Activated naive CD4-positive, alpha-beta T cell treated with anti-CD3 and anti-CD28 coated beads, Interleukin-2, amount 50 U/mL, for 16 hours (primary cell): ENCODE results near the gene LMLN.
"Not testable (repeated sequence)": the region's sequence is repeated elsewhere in the genome, so short reads cannot be mapped to it uniquely, and the experiment has no call there.

ENCODE experiments used
- DNase-seq: peaks from one replicate; pipeline ENCODE4 v3.0.0-alpha.2; 2020

LMLN gene

DNA sequence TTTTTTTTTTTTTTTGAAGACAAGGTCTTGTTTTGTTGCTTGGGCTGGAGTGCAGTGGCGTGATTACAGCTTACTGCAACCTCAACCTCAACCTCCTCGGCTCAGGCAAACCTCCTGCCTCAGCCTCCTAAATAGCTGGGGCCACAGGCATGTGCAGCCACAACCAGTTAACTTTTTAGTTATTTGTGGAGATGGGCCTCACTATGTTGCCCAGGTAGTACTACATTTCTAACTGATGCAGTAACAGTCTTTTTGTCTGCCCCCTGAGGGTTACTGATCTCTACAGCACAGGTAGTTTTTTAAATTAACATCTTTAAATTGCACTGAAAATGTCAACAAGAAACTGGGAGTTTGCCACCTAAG lies 3.4 kb upstream of the LMLN start:
- DNase-seq = no peak

DNA sequence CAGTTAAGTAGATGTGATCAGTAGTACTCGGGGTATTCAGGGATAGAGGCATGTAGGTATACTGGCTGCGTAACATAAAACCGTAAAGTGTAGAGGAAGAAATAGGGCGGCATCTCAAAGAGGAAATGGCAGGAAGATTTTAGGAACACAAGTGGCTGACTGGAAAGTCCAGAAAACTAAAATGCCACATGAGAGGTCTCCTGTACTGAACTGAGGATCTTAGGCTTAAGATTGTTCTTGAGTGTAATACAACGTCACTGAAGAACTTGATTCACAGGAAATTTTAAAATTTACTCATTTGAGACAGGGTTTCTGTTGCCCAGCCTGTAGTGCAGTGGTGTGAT lies 2.3 kb upstream of the LMLN start:
- no peak for DNase-seq

DNA sequence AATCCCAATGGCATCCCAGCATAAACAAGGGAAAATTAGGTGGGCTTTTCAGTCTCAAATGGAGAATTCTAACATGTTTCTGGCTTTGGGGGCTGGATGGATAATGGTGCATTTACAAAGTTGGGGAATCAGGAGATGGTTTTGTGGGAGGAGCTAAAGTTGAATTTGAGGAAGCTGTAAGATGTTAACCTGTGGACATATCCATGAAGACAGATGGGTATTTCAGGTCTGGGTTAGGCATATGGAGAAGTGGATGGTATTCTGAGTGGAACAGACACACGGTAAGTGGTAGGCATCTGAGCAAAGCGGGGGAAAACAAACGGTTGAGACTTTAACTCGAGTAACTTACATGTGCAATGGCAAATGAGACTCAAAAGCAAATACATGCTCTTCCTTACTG lies 1.7 kb upstream of the LMLN start:
- DNase-seq = no peak

DNA sequence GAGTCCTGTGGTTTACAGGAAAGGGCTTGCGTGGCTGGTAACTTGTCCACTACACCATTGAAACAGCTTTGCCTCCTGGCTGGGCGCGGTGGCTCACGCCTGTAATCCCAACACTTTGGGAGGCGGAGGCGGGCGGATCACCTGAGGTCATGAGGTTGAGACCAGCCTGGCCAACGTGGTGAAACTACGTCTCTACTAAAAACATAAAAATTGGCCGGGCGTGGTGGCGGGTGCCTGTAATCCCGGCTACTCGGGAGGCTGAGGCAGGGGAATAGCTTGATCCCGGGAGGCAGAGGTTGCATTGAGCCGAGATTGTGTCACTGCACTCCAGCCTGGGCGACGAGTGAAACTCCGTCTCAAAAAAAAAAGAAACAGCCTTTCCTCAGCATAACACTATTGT lies 1.2 kb upstream of the LMLN start:
- not testable (repeated sequence) for DNase-seq

DNA sequence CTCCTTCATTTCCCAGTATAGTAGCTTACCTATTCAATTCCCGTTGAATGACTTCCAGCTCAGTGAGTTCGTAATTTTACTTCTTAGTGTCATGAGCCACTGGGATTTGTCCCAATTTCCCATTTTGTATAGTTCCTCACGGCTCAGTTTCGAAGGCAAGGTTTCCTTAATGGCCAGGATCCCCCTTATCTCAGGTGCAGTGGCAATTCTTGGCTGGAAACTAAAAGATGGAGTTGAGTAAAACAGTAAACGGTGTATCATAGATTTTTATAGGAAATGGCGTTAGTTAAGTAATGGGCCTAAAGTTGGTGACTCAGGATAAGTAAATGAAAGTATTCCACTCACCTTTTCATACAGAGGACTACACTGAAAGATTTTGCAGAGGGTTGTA lies 522 bp upstream of the LMLN start:
- no peak for DNase-seq

DNA sequence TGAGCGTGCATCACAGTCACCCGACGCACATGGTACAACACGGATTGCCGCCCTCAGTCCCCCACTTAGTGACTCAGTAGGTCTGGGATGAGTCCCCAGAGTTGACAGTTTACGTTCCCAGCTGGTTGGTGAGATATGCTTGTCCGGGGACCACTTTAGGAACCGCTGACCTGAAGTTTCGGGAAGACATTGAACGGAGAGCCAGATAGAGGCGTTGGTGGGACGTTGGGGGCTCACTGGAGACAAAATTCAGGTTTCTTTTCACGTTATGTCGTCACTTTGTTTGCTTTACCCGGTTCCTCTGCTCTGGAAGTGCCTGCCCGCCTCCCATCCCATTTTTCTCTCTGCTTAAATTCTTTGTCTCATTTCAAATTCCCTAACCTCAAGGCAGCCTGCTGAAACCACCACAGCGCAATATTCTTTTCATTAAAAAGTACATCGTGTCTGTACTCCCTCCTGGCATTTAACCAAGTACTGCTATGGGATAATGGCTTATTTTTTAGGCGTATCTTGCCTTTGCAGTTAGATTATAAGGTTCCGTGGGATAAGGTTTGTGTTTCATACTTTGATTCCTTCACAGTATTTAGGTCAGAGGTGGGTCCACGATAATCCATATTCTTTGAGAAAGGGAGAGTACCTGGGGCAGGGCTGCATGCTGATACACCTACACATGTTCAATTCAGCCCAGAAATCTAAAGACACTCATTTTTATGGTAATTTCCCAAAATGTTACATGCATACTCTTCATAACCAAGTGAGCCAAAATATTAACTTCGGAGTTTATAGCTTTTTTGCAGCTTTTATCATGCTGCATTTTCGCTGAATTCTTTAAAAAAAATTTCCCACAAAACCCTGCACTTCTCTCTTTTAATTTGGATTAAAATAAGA lies 921 bp downstream of the LMLN start:
- no peak for DNase-seq

DNA sequence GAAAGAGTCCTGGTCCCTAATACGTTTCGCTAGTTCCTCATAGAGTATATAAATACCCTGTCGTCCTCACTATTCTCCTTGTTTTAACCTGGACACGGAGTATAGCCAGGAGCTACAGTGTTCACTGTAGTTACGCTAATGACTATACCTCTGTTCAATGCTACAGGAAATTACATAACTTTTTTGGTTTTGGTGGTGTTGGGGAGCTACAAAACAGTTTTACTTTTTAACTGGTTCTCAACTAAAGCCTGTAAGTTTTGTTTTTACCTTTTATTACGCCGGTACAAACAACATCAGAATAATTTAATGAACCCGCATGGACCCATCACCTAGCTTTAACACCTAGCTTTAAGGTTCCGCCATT lies 1.5 kb downstream of the LMLN start:
- no peak for DNase-seq

DNA sequence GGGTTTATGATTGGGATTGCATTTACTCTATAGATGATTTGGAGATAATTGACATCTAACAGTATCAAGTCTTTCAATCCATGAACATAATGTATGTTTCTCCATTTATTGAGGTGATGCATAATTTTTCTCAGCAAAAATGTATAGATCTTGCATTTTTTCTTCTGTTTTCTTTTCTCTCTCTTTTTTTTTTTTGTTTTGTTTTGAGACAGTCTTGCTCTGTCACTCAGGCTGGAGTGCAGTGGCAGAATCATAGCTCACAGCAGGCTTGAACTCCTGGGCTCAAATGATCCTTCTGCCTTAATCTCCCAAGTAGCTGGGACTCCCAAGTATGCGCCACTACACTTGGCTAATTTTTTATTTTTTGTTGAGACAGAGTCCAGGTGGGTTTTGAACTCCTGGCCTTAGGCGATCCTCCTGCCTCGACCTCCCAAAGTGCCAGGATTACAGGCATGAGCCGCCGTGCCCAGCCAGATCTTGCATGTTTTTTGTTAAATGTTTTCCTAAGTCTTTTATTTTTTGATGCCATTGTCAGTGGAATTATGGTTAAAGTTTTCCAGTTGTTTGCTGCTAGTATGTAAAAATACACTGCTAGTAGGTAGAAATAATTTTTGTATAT lies 3.1 kb downstream of the LMLN start:
- DNase-seq = no peak

DNA sequence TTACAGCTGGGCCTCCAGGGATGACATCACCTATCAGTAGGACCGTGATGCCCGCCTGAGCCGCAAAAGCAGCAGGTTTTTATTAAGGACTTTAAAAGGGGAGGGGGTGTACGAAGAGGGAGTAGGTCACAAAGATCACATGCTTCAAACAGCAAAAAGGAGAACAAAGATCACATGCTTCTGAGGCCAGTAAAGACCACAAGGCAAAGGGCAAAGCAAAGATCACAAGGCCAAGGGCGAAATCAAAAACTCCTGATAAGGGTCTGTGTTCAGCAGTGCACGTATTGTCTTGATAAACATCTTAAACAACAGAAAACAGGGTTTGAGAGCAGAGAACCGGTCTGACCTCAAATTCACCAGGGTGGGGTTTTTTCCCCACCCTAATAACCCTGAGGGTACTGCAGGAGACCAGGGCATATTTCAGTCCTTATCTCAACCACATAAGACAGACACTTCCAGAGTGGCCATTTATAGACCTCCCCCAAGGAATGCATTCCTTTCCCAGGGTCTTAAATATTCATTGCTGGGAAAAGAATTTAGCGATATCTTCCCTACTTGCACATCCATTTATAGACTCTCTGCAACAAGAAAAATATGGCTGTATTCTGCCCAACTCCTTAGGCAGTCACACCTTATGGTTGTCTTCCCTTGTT lies 7.4 kb downstream of the LMLN start:
- DNase-seq = not testable (repeated sequence)

DNA sequence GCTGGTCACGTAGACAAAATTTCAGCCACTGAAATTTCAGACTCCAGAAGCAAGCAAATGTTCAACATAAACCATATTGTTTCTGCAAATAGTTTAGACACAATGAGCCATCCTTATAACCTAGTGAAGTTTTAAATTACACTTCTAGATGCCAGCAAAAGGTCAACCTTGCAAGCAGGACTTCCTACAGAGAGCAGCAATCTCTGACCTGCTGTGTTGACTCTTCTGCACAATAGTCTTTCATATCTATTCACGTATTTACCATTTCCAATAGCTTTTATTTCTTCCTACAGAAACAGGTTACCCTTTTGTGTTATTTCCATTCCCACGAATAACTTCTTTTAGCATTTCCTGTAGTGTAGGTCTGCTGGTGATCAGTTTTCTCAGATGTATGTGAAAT lies 10.6 kb downstream of the LMLN start:
- DNase-seq = no peak

DNA sequence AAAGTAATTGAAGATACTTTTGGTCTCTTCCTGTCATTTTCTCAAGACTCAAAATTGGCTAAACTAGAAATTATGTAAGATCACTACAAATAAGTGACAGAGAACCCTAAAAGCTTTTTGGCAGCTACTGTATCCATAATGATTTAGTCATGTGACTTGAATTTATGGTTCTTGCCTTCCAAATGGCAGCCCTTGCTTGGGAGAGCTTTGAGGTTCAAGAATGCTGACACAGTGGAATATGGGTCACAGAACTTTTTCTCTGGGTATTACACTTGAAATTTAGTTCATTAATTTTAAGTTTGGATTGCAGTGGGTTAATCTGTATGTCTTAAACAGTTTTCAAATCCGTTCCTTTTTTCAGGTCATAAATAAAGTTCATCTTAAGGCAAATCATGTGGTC lies 14.0 kb downstream of the LMLN start:
- no peak for DNase-seq

DNA sequence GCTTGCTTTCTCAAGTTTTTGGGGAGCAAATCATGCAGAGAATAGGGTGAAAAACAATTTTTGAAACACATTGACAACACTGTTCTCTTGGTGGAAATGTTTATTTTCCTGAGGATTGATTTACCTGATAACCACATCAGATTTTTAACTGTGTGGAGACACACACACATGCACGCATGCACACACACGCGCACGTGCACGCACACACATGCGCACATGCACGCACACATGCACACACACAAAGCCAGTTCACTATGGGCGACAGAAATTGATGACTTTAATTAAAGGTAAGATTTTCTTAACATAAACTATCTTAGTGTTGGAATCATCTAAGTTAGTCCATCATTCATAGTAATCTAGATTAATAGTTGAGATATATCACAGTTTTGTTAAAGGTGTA lies 15.3 kb downstream of the LMLN start:
- DNase-seq = no peak

DNA sequence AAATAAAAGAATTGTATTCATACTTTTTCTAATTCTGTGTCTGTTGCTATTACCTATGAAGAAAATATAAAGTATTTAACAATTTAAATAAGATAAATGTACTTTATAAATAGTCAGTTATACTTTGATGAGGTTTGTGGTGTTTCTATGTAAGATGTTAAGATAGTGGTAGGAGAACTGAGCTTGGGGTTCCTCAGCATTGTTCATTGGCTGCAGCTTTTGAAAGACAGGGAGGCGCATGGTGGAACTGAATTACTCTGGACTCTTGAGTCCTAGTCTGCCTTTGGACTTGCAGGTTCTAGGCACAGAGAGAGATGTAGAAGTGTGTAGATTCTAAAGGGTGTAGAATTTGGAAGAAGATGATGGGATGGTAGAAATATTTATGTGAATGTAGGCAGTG lies 23.1 kb downstream of the LMLN start:
- no peak for DNase-seq

DNA sequence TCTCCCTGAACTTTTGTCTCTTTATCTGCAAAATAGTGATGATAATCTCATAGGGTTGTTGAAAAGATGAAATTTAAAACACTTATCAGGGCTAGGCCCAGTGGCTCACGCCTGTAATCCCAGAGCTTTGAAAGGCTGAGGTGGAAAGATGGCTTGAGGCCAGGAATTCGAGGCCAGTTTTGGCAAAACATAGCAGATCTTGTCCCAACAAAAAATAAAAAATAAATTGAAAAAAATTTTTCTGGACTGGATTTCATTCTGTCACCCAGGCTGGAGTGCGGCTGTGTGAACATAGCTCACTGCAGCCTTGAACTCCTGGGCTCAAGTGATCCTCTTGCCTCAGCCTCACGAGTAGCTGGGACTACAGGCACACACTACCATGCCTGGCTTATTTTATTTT lies 29.6 kb downstream of the LMLN start:
- DNase-seq = no peak

DNA sequence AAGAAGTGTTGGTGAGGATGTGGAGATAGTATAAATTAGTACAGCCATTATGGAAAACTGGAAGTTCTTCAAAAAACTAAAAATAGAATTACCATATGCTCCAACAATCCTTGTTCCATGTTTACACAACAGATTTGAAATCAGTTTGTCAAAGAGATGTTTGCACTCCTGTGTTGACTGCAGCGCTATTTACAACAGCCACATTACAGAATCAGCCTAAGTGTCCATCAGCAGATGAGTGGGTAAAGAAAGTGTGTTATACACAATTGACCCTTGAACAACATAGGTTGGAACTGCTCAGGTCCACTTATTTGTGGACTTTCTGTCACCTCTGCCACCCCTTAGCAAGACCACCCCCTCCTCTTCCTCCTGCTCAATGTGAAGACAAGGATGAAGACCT lies 34.7 kb downstream of the LMLN start:
- no peak for DNase-seq

DNA sequence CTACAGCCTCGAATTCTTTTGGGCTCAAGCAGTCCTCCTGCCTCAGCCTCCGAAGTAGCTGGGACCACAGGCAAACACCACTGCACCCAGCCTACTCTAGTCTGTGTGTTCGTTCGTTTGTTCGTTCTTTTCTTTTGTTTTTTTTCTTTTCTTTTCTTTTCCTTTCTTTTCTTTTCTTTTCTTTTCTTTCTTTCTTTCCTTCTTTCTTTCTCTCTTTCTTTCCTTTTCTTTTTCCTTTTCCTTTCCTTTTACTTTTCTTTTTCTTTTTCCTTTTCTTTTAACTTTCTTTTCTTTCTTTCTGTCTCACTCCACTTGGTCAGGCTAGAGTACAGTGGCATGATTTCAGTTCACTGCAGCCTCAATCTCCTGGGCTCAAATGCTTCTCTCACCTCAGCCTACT lies 36.8 kb downstream of the LMLN start:
- no peak for DNase-seq

DNA sequence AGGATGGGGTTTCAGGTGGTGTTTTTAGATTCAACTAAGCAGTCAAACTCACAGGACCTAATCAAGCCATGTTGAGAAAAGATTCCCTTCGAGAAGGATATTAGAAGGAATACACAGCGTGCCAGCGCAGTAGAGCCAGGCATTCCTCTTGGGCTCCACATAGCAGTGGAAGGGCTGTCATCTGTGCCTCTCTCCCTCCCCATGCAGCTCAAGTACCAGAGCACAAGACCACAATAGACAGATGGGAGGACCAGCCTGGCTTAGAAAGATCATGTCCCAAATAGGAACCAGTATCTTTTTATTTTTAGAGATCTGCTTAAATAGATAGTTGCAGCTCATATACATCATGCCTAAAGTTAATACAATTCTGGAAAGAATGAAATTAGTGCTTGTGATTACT lies 37.9 kb downstream of the LMLN start:
- DNase-seq = no peak

DNA sequence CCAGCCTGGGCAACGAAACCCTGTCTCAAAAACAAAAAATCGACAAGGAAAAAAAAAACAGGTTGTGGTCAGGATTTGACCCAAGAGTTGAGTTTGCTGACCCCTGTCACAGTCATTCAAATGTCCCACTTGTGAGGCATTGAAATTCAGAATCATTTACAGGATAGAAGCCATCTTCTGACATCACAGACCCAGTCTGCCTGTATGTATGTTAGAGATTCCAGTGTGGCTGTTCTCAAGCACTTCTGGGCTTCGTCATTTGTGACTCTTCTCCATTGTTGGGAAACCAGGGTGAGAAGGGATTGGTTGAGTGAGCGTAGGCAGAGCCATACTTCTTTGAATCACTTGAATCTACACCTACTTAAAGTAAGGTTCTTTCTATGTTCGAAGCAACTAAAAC lies 57.1 kb downstream of the LMLN start:
- DNase-seq = no peak

DNA sequence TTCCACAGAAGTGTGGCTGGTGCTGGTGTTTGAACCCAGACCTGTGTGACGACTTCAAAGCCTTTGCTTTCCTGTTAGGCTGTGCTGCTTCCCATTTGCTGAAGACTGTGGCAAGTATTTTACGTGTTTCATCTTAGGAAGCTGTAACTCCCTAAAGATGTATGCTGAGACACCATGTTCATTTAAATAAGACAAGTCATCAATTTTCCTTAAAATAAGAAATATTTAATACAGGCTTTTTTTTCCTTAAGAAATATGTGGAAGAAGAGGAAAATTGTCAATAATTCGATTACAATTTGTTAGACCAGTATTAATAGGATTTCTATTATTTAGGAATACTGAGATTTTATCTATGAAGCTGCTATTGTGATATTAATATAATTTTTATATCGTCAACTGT lies 58.4 kb downstream of the LMLN start:
- DNase-seq = no peak

DNA sequence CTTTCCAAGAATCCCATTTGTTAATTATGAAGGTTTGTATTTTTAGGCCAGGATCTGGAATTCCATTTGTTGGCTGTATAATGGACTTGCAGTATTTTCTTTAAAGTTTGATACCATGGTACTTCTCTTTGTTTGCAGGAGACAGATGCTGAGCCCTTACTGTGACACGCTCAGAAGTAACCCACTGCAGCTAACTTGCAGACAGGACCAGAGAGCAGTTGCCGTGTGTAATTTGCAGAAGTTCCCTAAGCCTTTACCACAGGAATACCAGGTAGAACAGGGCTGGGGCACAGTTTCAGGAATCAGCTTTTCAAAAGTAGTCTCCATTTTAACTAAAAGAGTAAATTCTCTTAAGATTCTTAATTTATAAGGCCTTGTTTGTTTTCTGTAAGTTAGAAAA lies 59.1 kb downstream of the LMLN start:
- DNase-seq = no peak

DNA sequence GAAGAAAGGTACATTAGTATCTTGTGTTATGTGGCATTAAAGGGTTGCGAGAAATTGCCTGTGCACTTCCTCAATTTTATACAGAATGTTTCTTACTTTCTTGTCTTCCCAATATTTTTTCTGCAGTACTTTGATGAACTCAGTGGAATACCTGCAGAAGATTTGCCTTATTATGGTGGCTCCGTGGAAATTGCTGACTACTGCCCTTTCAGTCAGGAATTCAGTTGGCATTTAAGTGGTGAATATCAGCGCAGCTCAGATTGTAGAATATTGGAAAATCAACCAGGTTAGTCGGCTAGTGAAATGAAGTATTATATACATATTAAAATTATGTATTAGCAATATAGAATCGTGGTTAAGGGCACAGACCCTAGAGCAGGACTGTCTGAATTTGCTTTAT lies 61.3 kb downstream of the LMLN start:
- no peak for DNase-seq

DNA sequence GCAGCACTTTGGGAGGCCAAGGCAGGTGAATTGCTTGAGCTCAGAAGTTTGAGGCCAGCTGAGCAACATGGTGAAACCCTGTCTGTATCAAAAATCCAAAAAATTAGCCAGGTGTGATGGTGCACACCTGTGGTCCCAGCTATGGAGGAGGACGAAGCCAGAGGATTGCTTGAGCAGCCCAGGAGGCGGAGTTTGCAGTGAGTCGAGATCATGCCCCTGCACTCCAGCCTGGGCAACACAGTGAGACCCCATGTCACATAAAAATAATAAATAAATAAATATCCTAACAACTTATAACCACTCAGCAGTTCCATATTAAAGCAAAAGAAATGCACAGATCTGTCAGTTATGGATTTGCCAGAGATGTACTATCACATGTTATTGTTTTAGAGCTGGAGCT lies 62.6 kb downstream of the LMLN start:
- DNase-seq = no peak

DNA sequence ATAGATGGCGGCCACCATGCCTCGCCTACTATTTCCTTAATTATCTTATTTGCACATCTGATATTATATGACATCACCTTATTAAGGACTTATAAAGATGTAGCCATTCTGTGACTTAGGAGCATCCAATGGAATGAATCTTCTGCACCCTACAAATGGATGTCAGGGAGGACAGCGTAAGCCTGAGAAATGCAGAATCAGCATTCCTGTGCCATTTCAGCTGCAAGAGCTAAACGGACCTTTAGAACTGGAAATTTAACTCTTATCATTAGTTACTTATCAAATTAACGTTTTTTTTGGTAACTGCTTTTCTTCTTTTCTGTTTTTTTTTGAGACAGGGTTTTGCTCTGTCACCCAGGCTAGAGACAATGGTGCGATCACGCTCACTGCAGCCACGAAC lies 65.6 kb downstream of the LMLN start:
- DNase-seq = no peak

DNA sequence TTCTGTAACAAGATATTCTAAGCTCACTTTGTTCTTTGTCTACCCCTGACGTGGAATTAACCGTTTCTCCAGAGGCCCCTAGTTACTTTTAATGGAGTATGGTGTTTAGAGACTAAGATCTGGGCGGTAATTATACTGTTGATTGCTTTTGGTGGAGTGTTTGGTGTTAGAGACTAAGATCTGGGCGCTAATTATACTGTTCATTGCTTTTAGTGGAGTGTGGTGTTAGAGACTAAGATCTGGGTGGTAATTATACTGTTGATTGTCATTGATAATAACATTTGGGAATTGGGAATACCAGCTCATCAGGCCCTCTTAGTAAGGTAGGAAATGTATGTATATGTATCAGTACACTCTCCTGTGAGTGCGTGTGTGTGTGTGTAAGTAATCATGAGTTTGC lies 66.6 kb downstream of the LMLN start:
- DNase-seq = no peak
